ENCODE results near the gene MFAP2.

MFAP2 gene

GRCh38 chr1:16980473-16981268, at the start of gene MFAP2:
Gene MFAP2, minus strand, starts transcription at chr1:16980620. Its CDS starts 2,347 bp downstream, at chr1:16978273.
- no peak for DNase-seq (ENCODE audit: low read depth)

GRCh38 chr1:17030206-17030605, 49.8 kb upstream of the MFAP2 start:
- DNase-seq (ENCODE audit: low read depth), result no peak

- no peak for DNase-seq (ENCODE audit: low read depth)
These were observed 48.3 kb upstream of the MFAP2 start for GRCh38 chr1:17028662-17029188.

- DNase-seq (ENCODE audit: low read depth), result no peak
These were observed 47.5 kb upstream of the MFAP2 start for GRCh38 chr1:17027900-17028299.

- DNase-seq (ENCODE audit: low read depth), result no peak
These were observed 47.0 kb upstream of the MFAP2 start for GRCh38 chr1:17027403-17027802.

- no peak for DNase-seq (ENCODE audit: low read depth)
These were observed 44.3 kb upstream of the MFAP2 start for GRCh38 chr1:17024721-17025120.

- no peak for DNase-seq (ENCODE audit: low read depth)
These were observed 43.2 kb upstream of the MFAP2 start for GRCh38 chr1:17023573-17023972.

GRCh38 chr1:17023102-17023501, 42.7 kb upstream of the MFAP2 start:
- DNase-seq (ENCODE audit: low read depth), result no peak

- DNase-seq (ENCODE audit: low read depth), result no peak
These were observed 41.5 kb upstream of the MFAP2 start for GRCh38 chr1:17021896-17022295.

- DNase-seq (ENCODE audit: low read depth), result no peak
These were observed 40.1 kb upstream of the MFAP2 start for GRCh38 chr1:17020502-17020901.

GRCh38 chr1:17018849-17019248, 38.4 kb upstream of the MFAP2 start:
- no peak for DNase-seq (ENCODE audit: low read depth)

GRCh38 chr1:17017435-17017834, 37.0 kb upstream of the MFAP2 start:
- no peak for DNase-seq (ENCODE audit: low read depth)

GRCh38 chr1:17016317-17016661, 35.9 kb upstream of the MFAP2 start:
- no peak for DNase-seq (ENCODE audit: low read depth)

- no peak for DNase-seq (ENCODE audit: low read depth)
These were observed 34.5 kb upstream of the MFAP2 start for GRCh38 chr1:17014671-17015567.

GRCh38 chr1:17013491-17014320, 33.3 kb upstream of the MFAP2 start:
- no peak for DNase-seq (ENCODE audit: low read depth)

GRCh38 chr1:17012775-17013490, 32.5 kb upstream of the MFAP2 start:
- DNase-seq (ENCODE audit: low read depth), result no peak

GRCh38 chr1:17011439-17012307, 31.3 kb upstream of the MFAP2 start, which contains the start of gene ATP13A2:
Gene ATP13A2, minus strand, starts transcription at chr1:17011928. Its CDS starts 190 bp downstream, at chr1:17011738.
- DNase-seq (ENCODE audit: low read depth), result peak; percentile 67

- DNase-seq (ENCODE audit: low read depth), result no peak
These were observed 30.6 kb upstream of the MFAP2 start for GRCh38 chr1:17011092-17011438.

- no peak for DNase-seq (ENCODE audit: low read depth)
These were observed 29.3 kb upstream of the MFAP2 start for GRCh38 chr1:17009706-17010105.

- DNase-seq (ENCODE audit: low read depth), result no peak
These were observed 27.9 kb upstream of the MFAP2 start for GRCh38 chr1:17008208-17008855.

Measured in activated gamma-delta T cell treated with anti-CD3 and anti-CD28 coated beads, Interleukin-2, amount 50 U/mL, for 16 hours (primary cell).